GM19328 (cell line): ENCODE results near the gene PQBP1.
A peak's percentile ranks its signal among the peaks of the same experiment; 100 is the strongest.

Experiments used
- ATAC-seq: cut with Tn5 transposase; IDR thresholded peaks from one replicate; pipeline ENCODE4 v1.9.1; 2021; ENCODE audit warnings: mild to moderate bottlenecking, moderate library complexity; ENCODE audit not compliant: unreplicated experiment

Gene PQBP1

GRCh38 chrX:48919947-48920717, 22.4 kb downstream of the PQBP1 start:
- no peak for ATAC-seq

- no peak for ATAC-seq
Measured at GRCh38 chrX:48920718-48921104, 23.0 kb downstream of the PQBP1 start.

GRCh38 chrX:48923771-48924170, 26.0 kb downstream of the PQBP1 start:
- ATAC-seq, result no peak

DNA sequence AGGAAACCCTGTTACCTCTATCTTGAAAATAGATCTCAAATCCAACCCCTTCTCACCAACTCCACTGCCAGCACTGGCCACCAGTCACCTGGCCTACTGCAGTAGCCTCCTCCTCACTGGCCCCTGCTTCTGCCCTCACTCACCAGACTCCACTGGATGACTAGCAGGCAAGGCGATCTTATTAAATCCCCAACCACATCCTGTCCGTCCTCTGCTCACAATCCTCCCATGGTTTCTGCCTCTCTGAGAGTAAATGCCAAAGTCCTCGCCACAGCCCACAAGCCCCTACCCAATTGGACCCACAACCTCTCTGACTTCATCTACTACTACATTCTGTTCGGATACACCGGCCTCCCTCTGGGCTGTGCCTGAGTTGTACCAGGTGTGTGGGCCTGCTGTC, 26.5 kb downstream of the PQBP1 start:
- ATAC-seq, result no peak

DNA sequence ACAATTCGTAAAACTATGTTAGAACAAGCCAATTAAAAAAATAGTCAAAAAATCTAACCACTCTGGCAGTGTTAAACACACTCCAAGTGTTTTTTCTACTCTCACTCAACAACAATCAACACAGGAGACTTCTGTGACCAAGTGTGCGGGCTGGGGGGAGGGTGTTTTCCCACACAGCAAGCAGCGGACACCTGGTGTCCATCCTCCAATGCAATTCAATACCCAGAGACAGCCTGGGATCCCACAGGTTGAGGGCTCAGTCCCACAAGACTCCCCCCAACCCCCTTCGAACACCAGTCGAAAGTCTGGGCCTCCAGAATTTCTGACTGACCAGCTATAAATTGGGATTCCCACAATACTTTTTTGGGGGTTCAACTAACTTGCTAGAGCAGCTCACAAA, 29.4 kb downstream of the PQBP1 start:
- no peak for ATAC-seq

GRCh38 chrX:48927736-48928382, 30.1 kb downstream of the PQBP1 start:
- ATAC-seq, result no peak

- no peak for ATAC-seq
Measured at GRCh38 chrX:48933757-48934156, 36.0 kb downstream of the PQBP1 start.

DNA sequence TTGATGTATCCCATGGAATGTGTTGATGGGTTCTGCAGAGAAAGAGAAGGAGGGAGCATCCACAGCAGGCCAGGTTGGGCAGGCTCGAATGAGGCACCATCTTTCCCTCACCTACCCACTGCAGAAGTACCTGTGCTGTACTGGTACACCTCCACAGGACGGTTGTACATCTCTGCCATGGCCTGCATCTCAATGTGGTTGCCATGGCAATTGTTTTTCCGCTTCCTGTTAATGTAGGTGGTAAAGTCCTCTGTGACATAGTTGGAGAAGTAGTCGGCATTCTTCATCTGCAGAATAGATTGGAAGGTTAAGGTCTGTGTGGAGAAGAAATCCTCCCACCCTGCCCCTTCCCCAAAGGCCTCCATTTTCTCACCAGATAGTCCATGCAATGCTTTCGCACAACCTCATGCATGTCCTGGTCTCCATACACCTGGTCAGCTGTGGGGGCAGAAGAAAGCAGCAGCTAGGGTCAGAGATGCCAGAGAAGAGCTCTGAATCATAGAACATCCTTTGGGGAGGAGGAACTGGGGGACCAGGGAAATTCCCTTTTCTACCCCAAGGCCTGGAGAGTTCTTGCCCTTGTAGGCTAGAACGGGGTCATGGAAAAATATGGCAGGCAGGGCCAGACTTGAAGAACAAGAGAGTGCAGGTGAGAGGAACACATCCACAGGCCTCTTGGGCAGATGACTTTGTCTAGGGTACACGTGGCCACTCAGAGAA, 37.0 kb downstream of the PQBP1 start:
- ATAC-seq, result no peak

DNA sequence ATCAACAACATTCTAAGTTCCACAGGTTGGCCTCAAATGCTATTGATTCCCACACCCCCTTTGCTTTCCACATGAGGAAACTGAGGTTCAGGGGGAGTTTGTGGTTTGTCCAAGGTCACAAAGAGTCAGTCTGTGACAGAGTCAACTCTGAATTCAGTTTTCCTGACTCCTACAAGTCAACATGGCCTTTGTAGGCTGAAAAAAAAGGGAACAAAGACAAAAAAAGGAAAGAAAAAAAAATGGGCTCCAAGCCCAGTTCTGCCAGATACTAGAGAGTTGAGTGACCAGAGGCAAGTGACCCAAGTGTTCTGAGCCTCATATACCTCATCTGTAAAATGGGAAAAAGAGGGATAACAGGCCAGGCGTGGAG, 37.6 kb downstream of the PQBP1 start:
- no peak for ATAC-seq

DNA sequence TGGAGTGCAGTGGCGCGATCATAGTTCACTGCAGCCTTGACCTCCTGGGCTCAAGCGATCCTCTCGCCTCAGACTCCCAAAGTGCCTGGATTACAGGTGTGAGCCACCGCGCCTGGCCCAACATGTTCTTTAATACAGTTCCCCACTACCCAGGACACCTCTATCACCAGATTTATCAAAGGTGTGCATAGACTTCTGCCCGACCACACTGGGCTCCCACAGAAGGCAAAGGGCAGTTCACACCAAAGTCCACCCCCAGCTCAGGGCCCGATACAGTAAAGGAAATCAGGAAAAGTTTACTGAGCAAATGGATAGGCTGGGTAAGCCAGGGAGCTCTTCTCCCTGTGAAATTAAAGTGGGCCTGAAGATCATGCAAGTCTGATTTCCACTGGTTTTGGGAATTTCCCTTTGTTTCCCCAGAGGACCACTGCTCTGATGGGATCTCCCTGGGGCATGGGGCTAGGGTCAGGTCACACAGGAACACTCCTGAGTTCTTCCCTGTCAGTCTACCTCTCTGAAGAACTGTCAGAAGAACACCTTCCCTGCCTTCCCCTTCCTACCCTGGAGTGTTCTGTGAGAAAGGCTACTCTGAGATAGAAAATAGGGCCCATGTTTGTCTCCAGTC, 38.8 kb downstream of the PQBP1 start:
- no peak for ATAC-seq

DNA sequence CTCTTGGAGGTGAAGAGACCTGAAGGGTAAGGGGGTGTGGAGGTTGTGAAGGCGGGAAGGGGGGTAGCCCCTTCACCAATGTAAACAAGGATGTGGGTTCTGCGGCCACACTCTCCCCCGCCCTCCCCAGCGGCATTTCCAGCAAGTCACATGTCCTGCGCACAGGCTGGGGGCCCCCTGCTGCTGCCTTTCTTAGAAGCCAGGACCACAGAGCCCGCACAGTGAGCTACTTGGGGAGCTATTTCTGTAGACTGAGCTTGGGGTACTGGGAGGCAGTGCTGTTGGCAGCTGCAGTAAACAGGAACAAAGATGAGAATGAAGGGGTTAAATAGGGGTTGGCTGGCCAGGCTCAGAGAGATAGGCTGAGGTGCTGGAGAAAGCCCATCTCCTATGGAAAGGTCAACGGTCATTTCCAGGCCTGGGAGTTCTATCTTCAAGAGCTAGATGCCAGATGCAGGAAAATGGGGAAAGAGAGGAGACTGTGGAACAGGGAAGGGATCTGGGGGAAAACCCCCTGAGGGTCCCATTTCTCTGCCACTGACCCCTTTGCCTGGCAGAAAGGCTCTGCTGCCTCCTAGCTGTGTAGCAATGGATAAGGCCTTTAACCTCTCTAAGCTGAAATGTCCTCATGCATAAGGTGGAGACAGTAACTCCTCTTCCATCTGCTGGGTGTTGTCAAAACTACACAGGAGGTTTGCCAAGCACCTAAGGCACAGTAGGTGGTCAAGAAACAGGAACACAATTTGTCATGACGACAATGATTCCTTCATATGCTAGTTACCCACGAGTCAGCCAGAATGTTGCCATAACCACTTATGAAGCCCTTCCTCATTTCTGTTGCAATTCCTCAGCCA, 39.6 kb downstream of the PQBP1 start:
- ATAC-seq, result peak; percentile 52

- peak; percentile 43 for ATAC-seq
Measured at GRCh38 chrX:48938721-48939425, 41.1 kb downstream of the PQBP1 start.

DNA sequence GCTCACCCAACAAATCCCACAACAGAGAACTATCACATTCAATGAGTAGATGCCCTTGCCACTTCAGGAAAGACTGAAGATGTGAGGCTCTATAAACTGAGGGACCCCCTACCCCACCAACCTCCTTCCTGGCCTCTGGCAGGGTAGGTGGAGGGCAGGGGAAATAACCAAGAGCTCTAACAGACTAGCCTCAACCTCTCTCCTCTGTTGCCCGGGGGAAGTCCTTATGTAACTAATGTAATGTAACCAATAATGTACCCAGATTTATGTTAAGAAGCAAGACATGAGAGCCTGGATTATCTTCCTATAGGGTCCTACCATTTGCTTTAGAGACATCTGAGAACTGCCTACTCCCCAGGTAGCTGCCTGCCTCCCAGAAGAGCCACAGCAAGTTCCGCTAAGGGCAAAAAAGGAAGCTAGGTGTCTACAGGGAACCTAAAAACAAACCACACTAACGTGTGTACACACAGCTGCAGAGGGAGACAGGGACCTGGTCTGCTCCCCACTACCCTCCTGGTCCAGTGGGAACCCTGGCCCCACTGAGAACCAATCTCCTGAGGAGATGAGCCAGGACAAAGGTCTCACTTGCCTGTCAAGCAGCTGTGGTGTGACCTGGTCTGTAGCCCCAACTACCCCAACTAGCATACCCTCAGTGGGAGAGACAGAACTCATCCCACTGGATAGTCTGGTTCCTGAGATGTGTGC, 41.9 kb downstream of the PQBP1 start:
- ATAC-seq, result no peak

DNA sequence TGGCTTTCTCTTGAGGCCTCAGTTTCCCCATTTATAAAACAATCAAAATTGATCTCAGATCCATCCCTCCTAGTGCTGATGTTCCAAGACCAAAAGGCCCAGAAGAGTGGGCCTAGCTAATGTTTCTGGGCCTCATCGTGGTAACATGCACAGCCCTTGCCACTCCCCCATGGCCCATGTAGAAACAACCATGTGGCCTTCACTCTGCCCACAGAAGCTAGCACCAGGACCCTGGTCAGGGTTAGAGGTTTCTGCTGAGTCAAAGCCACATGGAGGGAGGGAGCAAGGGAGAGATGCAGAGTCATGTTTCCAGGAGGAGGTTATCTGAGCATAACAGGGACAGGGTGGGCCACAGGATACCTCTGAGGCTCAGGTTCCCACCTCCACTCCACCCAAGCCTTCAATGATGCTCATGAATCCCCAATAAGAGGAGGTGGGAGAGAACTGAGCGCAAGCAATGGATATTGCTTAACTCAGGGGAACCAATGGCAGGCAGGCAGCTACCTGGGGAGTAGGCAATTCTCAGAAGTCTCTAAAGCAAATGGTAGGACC, 42.8 kb downstream of the PQBP1 start:
- ATAC-seq, result no peak

DNA sequence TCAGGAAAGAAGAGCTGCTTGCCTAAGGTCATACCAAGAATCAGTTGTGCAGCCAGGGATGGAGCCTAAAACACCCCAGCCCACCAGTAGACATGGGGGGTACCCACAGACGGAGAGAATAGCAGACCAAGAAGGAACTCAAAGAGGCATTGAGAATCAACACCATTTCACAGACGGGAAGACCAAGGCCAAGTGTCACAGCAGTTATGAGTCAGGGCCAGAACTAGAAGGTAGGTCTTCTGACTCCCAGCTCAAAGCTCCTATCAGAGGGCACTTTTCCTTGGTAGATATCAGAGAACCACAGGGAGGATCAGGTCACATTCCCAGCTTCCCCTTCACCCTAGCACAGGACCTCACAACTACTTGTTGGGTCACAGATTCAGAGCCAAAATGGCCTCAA, 45.2 kb downstream of the PQBP1 start:
- no peak for ATAC-seq

DNA sequence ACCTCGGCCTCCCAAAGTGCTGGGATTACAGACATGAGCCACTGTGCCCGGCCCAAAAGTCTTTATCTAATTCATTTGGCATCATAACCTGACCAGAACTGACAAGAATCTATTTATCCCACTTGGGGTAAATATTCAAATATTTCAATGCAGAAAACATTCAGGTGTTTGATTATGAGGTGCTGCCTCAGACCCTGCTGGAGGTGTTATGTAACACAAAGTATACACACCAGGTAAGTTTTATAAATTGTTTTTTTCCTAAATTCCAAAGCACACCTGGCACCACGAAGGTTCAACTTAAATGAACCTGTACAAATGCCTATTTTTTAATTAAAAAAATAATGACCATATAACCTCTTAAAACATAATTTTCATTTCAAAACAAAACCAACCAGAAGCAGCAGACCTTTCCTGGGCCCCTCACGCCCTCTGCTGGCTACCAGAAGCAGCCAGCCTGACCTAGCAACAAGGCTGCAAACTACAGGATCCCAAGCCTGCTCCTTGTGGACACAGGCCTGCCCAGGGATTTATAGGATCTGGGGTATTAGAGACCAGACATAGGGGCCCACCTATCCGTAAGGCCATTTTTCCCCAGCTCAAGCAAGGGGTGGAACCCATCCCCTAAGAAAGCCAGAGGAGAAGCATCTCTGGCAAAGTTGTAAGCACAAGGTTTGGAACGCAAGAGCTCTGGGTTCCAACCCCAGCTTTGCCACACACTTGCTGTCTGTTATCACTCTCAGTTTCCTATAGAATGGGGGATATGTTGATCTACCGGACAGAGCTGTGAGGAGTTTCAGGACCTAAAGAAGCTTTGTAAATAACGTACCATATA, 48.0 kb downstream of the PQBP1 start:
- ATAC-seq, result no peak

DNA sequence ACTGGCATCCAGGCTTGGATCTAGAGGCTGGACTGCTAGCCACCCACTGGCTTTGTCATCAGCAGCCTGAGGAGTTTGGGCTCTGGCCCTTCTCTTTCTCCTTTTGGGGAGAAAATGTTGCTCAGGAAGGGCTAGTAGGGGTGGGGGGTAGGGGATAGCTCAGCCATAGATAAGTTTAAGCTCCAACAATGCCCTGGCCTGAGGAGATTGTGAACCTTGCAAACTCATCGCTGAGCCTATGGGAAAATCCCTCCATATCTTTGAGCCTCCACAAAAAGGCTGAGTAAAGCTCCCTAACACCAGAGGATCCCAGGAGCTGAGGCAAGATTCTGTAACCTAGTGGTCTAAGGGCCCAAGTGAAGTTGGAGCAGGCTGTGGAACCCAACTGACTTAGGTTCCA, 50.9 kb downstream of the PQBP1 start:
- ATAC-seq, result no peak
